Hematopoietic multipotent progenitor cell (in vitro differentiated cells): ENCODE results near the gene ASIC1. TPM values are rescaled to one million over a fixed set of nuclear protein-coding genes. Genes with fewer than 3 reads are reported as not detected.

Experiments
- DNase-seq, 3 donors: peaks; one replicate each; pipeline ENCODE4 v3.0.0-alpha.2; 2011 to 2015; ENCODE audit warnings: low read depth in 2 of 3, low spot score in 2 of 3
- total RNA-seq: library from RNA; depleted of rRNA; stranded (reverse); fragments of >200 nt; gene quantifications from one replicate; pipeline ENCODE4 v1.2.3, GENCODE V29; 2012

ASIC1 gene
- total RNA-seq, 1 donor = not detected

GRCh38 chr12:50104417-50105366 is 47.3 kb downstream of the ASIC1 start:
- no peak for DNase-seq

GRCh38 chr12:50105913-50106450 is 48.6 kb downstream of the ASIC1 start:
- no peak for DNase-seq

GRCh38 chr12:50106907-50107306 is 49.5 kb downstream of the ASIC1 start:
- DNase-seq = no peak

GRCh38 chr12:50107416-50108268 is 50.2 kb downstream of the ASIC1 start:
- no peak for DNase-seq

- DNase-seq = no peak
These were observed 51.9 kb downstream of the ASIC1 start for GRCh38 chr12:50109319-50109718.

- DNase-seq = no peak
These were observed 52.8 kb downstream of the ASIC1 start for GRCh38 chr12:50110127-50110761.

GRCh38 chr12:50110762-50111351 is 53.5 kb downstream of the ASIC1 start:
- DNase-seq = peak in 1 of 3 donors; percentile 6

GRCh38 chr12:50111395-50111692 is 53.9 kb downstream of the ASIC1 start:
- DNase-seq = no peak

GRCh38 chr12:50111693-50112455 is 54.5 kb downstream of the ASIC1 start, which contains the start of gene COX14:
COX14 (plus strand) TSS chr12:50112236; CDS start chr12:50120044, 7,808 bp downstream.
- peak; percentile 98 to 100 (median 99) for DNase-seq

- no peak for DNase-seq
These were observed 55.2 kb downstream of the ASIC1 start for GRCh38 chr12:50112456-50113218.

GRCh38 chr12:50117057-50117622 is 59.7 kb downstream of the ASIC1 start:
- DNase-seq = no peak

- DNase-seq = no peak
These were observed 62.0 kb downstream of the ASIC1 start for GRCh38 chr12:50119387-50119786.

- DNase-seq = no peak
These were observed 63.1 kb downstream of the ASIC1 start for GRCh38 chr12:50120521-50120920.

GRCh38 chr12:50120953-50121352 is 63.6 kb downstream of the ASIC1 start:
- DNase-seq = no peak

- no peak for DNase-seq
These were observed 64.2 kb downstream of the ASIC1 start for GRCh38 chr12:50121641-50122040.

GRCh38 chr12:50123203-50123602 is 65.8 kb downstream of the ASIC1 start:
- DNase-seq = no peak

GRCh38 chr12:50127546-50127945 is 70.2 kb downstream of the ASIC1 start:
- no peak for DNase-seq

- DNase-seq = no peak
These were observed 71.9 kb downstream of the ASIC1 start for GRCh38 chr12:50129290-50129689.
